ENCODE measurements around the gene CCDC85C. TPM values are rescaled to one million over a fixed set of nuclear protein-coding genes. Genes with fewer than 3 reads are reported as not detected.

Gene CCDC85C
- total and polyA plus RNA-seq, 4 donors: 4.0 to 23.9 (median 9.6) TPM

DNA sequence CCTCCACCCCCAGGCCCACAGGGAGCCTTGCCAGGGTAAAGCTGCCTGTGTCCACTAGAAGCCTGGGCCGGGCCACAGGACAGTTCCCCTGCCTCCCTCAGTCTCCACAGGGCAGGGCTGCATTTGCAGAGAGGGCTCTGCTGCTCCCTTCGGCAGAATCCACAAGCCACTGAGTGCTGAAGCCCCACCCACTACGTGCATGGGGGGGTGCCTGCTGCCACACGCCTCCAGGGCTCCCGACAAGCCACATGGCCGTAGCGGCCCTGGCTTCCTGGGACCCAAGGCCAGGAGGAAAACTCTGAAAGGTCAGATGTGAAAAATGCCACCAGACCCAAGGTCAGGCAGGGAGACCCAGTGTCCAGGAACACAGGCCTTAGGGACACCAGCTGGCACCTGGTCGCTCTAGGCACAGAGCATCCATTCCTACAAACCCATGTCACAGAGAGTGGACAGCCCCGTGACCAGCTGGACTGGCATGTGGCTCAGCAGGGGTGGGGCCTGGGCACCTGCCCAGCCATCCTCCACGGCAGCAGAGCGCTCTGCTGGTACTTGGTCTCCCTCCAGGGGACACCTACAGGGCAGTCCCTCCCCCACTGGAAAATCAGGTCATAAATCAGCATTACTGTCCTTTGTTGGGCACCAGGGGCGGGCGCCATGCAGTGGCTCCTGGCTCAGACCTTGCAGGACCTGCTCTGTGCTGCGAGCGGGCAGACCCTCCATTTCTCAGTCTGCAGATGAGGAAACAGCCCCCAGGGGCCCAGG is 42.9 kb downstream of the CCDC85C start:
- H3K9ac ChIP-seq (ENCODE audit: low read depth in 1 of 2, low read length in 2 of 2): no peak overlapping the region
- TF ChIP-seq YY1 (IDR thresholded peaks at IDR 0.05) (peak; percentile 86), HNF4A (conservative IDR thresholded peaks at IDR 0.05) (peak; percentile 48 to 76), FOXA2 (IDR thresholded peaks at IDR 0.05) (no peak), JUND (IDR thresholded peaks at IDR 0.05) (no peak), FOXA1 (IDR thresholded peaks at IDR 0.05) (no peak), RAD21 (IDR thresholded peaks at IDR 0.05) (peak; percentile 51 to 53), RXRA (IDR thresholded peaks at IDR 0.05) (peak; percentile 65 to 97), EGR1 (IDR thresholded peaks at IDR 0.05; ENCODE audit: low read depth in 2 of 2) (peak in 1 of 2 donors; percentile 33), TAF1 (conservative IDR thresholded peaks at IDR 0.05) (no peak), HNF4G (IDR thresholded peaks at IDR 0.05) (no peak), SP1 (IDR thresholded peaks at IDR 0.05) (peak; percentile 64), NR2F2 (IDR thresholded peaks at IDR 0.05) (peak; percentile 31), GABPA (IDR thresholded peaks at IDR 0.05 in 1 of 2, conservative IDR thresholded peaks at IDR 0.05 in 1 of 2) (no peak)
- TF ChIP-seq, protein P1, sequence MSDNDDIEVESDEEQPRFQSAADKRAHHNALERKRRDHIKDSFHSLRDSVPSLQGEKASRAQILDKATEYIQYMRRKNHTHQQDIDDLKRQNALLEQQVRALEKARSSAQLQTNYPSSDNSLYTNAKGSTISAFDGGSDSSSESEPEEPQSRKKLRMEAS (IDR thresholded peaks at IDR 0.05): peak; percentile 91
- TF ChIP-seq, protein P2, sequence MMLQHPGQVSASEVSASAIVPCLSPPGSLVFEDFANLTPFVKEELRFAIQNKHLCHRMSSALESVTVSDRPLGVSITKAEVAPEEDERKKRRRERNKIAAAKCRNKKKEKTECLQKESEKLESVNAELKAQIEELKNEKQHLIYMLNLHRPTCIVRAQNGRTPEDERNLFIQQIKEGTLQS (IDR thresholded peaks at IDR 0.05): no peak
- TF ChIP-seq, protein P3, sequence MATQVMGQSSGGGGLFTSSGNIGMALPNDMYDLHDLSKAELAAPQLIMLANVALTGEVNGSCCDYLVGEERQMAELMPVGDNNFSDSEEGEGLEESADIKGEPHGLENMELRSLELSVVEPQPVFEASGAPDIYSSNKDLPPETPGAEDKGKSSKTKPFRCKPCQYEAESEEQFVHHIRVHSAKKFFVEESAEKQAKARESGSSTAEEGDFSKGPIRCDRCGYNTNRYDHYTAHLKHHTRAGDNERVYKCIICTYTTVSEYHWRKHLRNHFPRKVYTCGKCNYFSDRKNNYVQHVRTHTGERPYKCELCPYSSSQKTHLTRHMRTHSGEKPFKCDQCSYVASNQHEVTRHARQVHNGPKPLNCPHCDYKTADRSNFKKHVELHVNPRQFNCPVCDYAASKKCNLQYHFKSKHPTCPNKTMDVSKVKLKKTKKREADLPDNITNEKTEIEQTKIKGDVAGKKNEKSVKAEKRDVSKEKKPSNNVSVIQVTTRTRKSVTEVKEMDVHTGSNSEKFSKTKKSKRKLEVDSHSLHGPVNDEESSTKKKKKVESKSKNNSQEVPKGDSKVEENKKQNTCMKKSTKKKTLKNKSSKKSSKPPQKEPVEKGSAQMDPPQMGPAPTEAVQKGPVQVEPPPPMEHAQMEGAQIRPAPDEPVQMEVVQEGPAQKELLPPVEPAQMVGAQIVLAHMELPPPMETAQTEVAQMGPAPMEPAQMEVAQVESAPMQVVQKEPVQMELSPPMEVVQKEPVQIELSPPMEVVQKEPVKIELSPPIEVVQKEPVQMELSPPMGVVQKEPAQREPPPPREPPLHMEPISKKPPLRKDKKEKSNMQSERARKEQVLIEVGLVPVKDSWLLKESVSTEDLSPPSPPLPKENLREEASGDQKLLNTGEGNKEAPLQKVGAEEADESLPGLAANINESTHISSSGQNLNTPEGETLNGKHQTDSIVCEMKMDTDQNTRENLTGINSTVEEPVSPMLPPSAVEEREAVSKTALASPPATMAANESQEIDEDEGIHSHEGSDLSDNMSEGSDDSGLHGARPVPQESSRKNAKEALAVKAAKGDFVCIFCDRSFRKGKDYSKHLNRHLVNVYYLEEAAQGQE (IDR thresholded peaks at IDR 0.05): no peak
- TF ChIP-seq, protein P4, sequence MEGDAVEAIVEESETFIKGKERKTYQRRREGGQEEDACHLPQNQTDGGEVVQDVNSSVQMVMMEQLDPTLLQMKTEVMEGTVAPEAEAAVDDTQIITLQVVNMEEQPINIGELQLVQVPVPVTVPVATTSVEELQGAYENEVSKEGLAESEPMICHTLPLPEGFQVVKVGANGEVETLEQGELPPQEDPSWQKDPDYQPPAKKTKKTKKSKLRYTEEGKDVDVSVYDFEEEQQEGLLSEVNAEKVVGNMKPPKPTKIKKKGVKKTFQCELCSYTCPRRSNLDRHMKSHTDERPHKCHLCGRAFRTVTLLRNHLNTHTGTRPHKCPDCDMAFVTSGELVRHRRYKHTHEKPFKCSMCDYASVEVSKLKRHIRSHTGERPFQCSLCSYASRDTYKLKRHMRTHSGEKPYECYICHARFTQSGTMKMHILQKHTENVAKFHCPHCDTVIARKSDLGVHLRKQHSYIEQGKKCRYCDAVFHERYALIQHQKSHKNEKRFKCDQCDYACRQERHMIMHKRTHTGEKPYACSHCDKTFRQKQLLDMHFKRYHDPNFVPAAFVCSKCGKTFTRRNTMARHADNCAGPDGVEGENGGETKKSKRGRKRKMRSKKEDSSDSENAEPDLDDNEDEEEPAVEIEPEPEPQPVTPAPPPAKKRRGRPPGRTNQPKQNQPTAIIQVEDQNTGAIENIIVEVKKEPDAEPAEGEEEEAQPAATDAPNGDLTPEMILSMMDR (IDR thresholded peaks at IDR 0.05; ENCODE audit: low read depth, low read length, missing input control): peak; percentile 15
- TF ChIP-seq, protein P5, sequence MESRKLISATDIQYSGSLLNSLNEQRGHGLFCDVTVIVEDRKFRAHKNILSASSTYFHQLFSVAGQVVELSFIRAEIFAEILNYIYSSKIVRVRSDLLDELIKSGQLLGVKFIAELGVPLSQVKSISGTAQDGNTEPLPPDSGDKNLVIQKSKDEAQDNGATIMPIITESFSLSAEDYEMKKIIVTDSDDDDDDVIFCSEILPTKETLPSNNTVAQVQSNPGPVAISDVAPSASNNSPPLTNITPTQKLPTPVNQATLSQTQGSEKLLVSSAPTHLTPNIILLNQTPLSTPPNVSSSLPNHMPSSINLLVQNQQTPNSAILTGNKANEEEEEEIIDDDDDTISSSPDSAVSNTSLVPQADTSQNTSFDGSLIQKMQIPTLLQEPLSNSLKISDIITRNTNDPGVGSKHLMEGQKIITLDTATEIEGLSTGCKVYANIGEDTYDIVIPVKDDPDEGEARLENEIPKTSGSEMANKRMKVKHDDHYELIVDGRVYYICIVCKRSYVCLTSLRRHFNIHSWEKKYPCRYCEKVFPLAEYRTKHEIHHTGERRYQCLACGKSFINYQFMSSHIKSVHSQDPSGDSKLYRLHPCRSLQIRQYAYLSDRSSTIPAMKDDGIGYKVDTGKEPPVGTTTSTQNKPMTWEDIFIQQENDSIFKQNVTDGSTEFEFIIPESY (IDR thresholded peaks at IDR 0.05): peak; percentile 45
- H3K27ac ChIP-seq (ENCODE audit: low read depth in 1 of 2, low read length in 2 of 2): peak overlapping the region; percentile 73
- no peaks in the 10 kb centered on the region for H3K36me3 ChIP-seq (ENCODE audit: control insufficient read depth in 4 of 4, insufficient read depth in 3 of 4, low read depth in 1 of 4, low read length in 3 of 4)
- no peak overlapping the region for H3K4me3 ChIP-seq (ENCODE audit: low read depth in 1 of 3, low read length in 3 of 3)
- H3K27me3 ChIP-seq (ENCODE audit: control insufficient read depth in 4 of 4, insufficient read depth in 4 of 4, low read length in 3 of 4): no peaks in the 10 kb centered on the region
- WGBS: 45% methylated on average over 15 of the region's 15 CpGs
- no peak for DNase-seq (ENCODE audit: low spot score)
- peaks cover 28 to 82% (median 73%) of the 10 kb centered on the region in 4 donors for H3K4me1 ChIP-seq (ENCODE audit: control insufficient read depth in 4 of 4, insufficient read depth in 4 of 4, low read length in 3 of 4)
- no peaks in the 10 kb centered on the region for H3K9me3 ChIP-seq (ENCODE audit: control insufficient read depth in 4 of 4, low read length in 3 of 4)

All from liver (tissue), 9 donors.